Activated CD8-positive, alpha-beta memory T cell treated with anti-CD3 and anti-CD28 coated beads, Interleukin-2, amount 10 ng/mL, durations not matched to agents 7 days and 5 days (primary cell): ENCODE results near the gene TMEM123. TPM values are rescaled to one million over a fixed set of nuclear protein-coding genes. Genes with fewer than 3 reads are reported as not detected.

ENCODE experiments used
- ATAC-seq: fragments of 150-1000 bp; cut with Tn5 transposase; one replicate; pipeline ENCODE4 v1.10.0; 2021; ENCODE audit warnings: moderate library complexity
- CTCF ChIA-PET: fragments of 350-600 bp; sonication (Branson Sonifier 250); formaldehyde crosslinking; loops from one replicate; lab custom pipeline; 2021; ENCODE audit warnings: antibody characterized with exemption; lab: Charles Lee
- DNase-seq: peaks from one replicate; pipeline ENCODE4 v3.0.0-alpha.2; 2020
- H3K27ac Mint-ChIP-seq: one replicate; pipeline ENCODE4 v1.8.0; 2021; ENCODE audit warnings: mild to moderate bottlenecking, mixed read lengths
- H3K27me3 Mint-ChIP-seq: one replicate; pipeline ENCODE4 v1.8.0; 2021; ENCODE audit warnings: mixed read lengths
- H3K36me3 Mint-ChIP-seq: one replicate; pipeline ENCODE4 v1.8.0; 2021; ENCODE audit warnings: mild to moderate bottlenecking, mixed read lengths
- H3K4me1 Mint-ChIP-seq: one replicate; pipeline ENCODE4 v1.8.0; 2021; ENCODE audit warnings: mixed read lengths
- H3K4me3 Mint-ChIP-seq: one replicate; pipeline ENCODE4 v1.8.0; 2021; ENCODE audit warnings: mild to moderate bottlenecking, moderate library complexity, mixed read lengths
- H3K9me3 Mint-ChIP-seq: one replicate; pipeline ENCODE4 v1.8.0; 2022; ENCODE audit warnings: low read depth, mixed read lengths
- total RNA-seq, 2 experiments: library from RNA; stranded (reverse); gene quantifications; one replicate each; pipeline ENCODE4 v1.2.3, GENCODE V29; 2021

TMEM123 gene
- total RNA-seq, 2 experiments from 2014 or later: 194 to 242 TPM

- Mint-ChIP-seq H3K9me3 (no peaks in the 10 kb centered on the region), H3K27me3 (no peaks in the 10 kb centered on the region), H3K36me3 (peaks cover 47% of the 10 kb centered on the region), H3K4me3 (no peak overlapping the region), H3K27ac (no peak overlapping the region), H3K4me1 (peaks cover 61% of the 10 kb centered on the region)
- CTCF ChIA-PET: interaction anchor here (0.7 to 1.4 kb wide), 4 partner anchors 9 to 143 kb away, joined by 3 to 5 read pairs (median 3); no protein-coding TSS in a partner anchor
- ATAC-seq (no peak), DNase-seq (no peak)
These were observed 26.0 kb downstream of the TMEM123 start for GRCh38 chr11:102426570-102426969.

GRCh38 chr11:102426000-102426399, 26.6 kb downstream of the TMEM123 start:
- no peak overlapping the region for H3K4me3 Mint-ChIP-seq

GRCh38 chr11:102423936-102424335, 28.6 kb downstream of the TMEM123 start:
- CTCF ChIA-PET: no interaction called here

More at GRCh38 chr11:102426000-102426399, 26.6 kb downstream of the TMEM123 start:
- Mint-ChIP-seq H3K27me3 (no peaks in the 10 kb centered on the region), H3K36me3 (peaks cover 46% of the 10 kb centered on the region), H3K9me3 (no peaks in the 10 kb centered on the region), H3K27ac (no peak overlapping the region), H3K4me1 (peaks cover 61% of the 10 kb centered on the region)
- DNase-seq: no peak
- no peak for ATAC-seq
- CTCF ChIA-PET: interaction anchor here (1.1 to 1.4 kb wide), 3 partner anchors 9 to 35 kb away, joined by 3 to 5 read pairs (median 3); no protein-coding TSS in a partner anchor

GRCh38 chr11:102422817-102423712, 29.5 kb downstream of the TMEM123 start:
- H3K36me3 Mint-ChIP-seq: peaks cover 43% of the 10 kb centered on the region
- H3K27me3 Mint-ChIP-seq: no peaks in the 10 kb centered on the region
- CTCF ChIA-PET: interaction anchor here (1.0 kb wide), 1 partner anchor 21 kb away, joined by 4 read pairs; no protein-coding TSS in a partner anchor
- DNase-seq (no peak), ATAC-seq (peak; percentile 30)
- no peak overlapping the region for H3K27ac Mint-ChIP-seq
- no peaks in the 10 kb centered on the region for H3K9me3 Mint-ChIP-seq
- H3K4me1 Mint-ChIP-seq: peaks cover 54% of the 10 kb centered on the region
- H3K4me3 Mint-ChIP-seq: no peak overlapping the region

More at GRCh38 chr11:102423936-102424335, 28.6 kb downstream of the TMEM123 start:
- Mint-ChIP-seq H3K9me3 (no peaks in the 10 kb centered on the region), H3K27ac (no peak overlapping the region), H3K4me1 (peaks cover 51% of the 10 kb centered on the region), H3K4me3 (no peak overlapping the region), H3K36me3 (peaks cover 40% of the 10 kb centered on the region), H3K27me3 (no peaks in the 10 kb centered on the region)
- no peak for ATAC-seq
- DNase-seq: no peak

GRCh38 chr11:102421261-102421660, 31.3 kb downstream of the TMEM123 start:
- H3K27me3 Mint-ChIP-seq: no peaks in the 10 kb centered on the region
- peaks cover 51% of the 10 kb centered on the region for H3K36me3 Mint-ChIP-seq
- DNase-seq (no peak), ATAC-seq (no peak)
- CTCF ChIA-PET: interaction anchor here (1.1 kb wide), 1 partner anchor 54 kb away, joined by 3 read pairs; no protein-coding TSS in a partner anchor
- H3K4me1 Mint-ChIP-seq: peaks cover 66% of the 10 kb centered on the region
- no peak overlapping the region for H3K27ac Mint-ChIP-seq
- H3K9me3 Mint-ChIP-seq: no peaks in the 10 kb centered on the region
- H3K4me3 Mint-ChIP-seq: no peak overlapping the region

GRCh38 chr11:102420547-102420946, 32.0 kb downstream of the TMEM123 start:
- Mint-ChIP-seq H3K9me3 (no peaks in the 10 kb centered on the region), H3K4me1 (peaks cover 68% of the 10 kb centered on the region), H3K36me3 (peaks cover 50% of the 10 kb centered on the region), H3K27me3 (no peaks in the 10 kb centered on the region), H3K4me3 (no peak overlapping the region), H3K27ac (no peak overlapping the region)
- no peak for DNase-seq
- ATAC-seq: peak; percentile 37
- CTCF ChIA-PET: interaction anchor here (0.7 to 1.1 kb wide), 2 partner anchors 21 to 54 kb away, joined by 3 read pairs; no protein-coding TSS in a partner anchor

- Mint-ChIP-seq H3K27ac (no peak overlapping the region), H3K27me3 (no peaks in the 10 kb centered on the region), H3K9me3 (no peaks in the 10 kb centered on the region), H3K36me3 (peaks cover 55% of the 10 kb centered on the region), H3K4me3 (no peak overlapping the region), H3K4me1 (peaks cover 72% of the 10 kb centered on the region)
- no peak for ATAC-seq
- no peak for DNase-seq
- CTCF ChIA-PET: interaction anchor here (1.2 kb wide), 2 partner anchors 28 to 33 kb away, joined by 3 to 5 read pairs; no protein-coding TSS in a partner anchor
These were observed 33.4 kb downstream of the TMEM123 start for GRCh38 chr11:102419181-102419580.

- Mint-ChIP-seq H3K27ac (peak overlapping the region; percentile 7), H3K9me3 (no peaks in the 10 kb centered on the region), H3K36me3 (peaks cover 58% of the 10 kb centered on the region), H3K4me1 (peaks cover 60% of the 10 kb centered on the region), H3K4me3 (no peak overlapping the region), H3K27me3 (no peaks in the 10 kb centered on the region)
- DNase-seq (no peak), ATAC-seq (peak; percentile 68)
- CTCF ChIA-PET: interaction anchor here (1.2 to 2.2 kb wide), 2 partner anchors 9 to 26 kb away, joined by 3 to 7 read pairs; no protein-coding TSS in a partner anchor
These were observed 35.6 kb downstream of the TMEM123 start for GRCh38 chr11:102416976-102417375.

- ATAC-seq: peak; percentile 59
- no peaks in the 10 kb centered on the region for H3K27me3 Mint-ChIP-seq
- peaks cover 52% of the 10 kb centered on the region for H3K36me3 Mint-ChIP-seq
- H3K27ac Mint-ChIP-seq: peak overlapping the region; percentile 0
- no peak for DNase-seq
- H3K4me3 Mint-ChIP-seq: no peak overlapping the region
- no peaks in the 10 kb centered on the region for H3K9me3 Mint-ChIP-seq
- CTCF ChIA-PET: interaction anchor here (1.2 to 2.2 kb wide), 2 partner anchors 11 to 25 kb away, joined by 3 to 7 read pairs; no protein-coding TSS in a partner anchor
- H3K4me1 Mint-ChIP-seq: peaks cover 50% of the 10 kb centered on the region
These were observed 37.2 kb downstream of the TMEM123 start for GRCh38 chr11:102415304-102415916.

GRCh38 chr11:102414559-102414958, 38.0 kb downstream of the TMEM123 start:
- no peaks in the 10 kb centered on the region for H3K27me3 Mint-ChIP-seq
- CTCF ChIA-PET: interaction anchor here (1.2 to 2.2 kb wide), 2 partner anchors 12 to 24 kb away, joined by 3 to 7 read pairs; no protein-coding TSS in a partner anchor
- no peak overlapping the region for H3K4me3 Mint-ChIP-seq
- H3K36me3 Mint-ChIP-seq: peaks cover 55% of the 10 kb centered on the region
- peaks cover 49% of the 10 kb centered on the region for H3K4me1 Mint-ChIP-seq
- H3K27ac Mint-ChIP-seq: no peak overlapping the region
- ATAC-seq: no peak
- DNase-seq: no peak
- H3K9me3 Mint-ChIP-seq: no peaks in the 10 kb centered on the region

- H3K27ac Mint-ChIP-seq: no peak overlapping the region
These were observed 39.1 kb downstream of the TMEM123 start for GRCh38 chr11:102413497-102413896.

GRCh38 chr11:102411142-102411541, 41.4 kb downstream of the TMEM123 start:
- Mint-ChIP-seq H3K4me3 (no peak overlapping the region), H3K27me3 (no peaks in the 10 kb centered on the region), H3K36me3 (peaks cover 41% of the 10 kb centered on the region), H3K4me1 (peaks cover 35% of the 10 kb centered on the region), H3K9me3 (no peaks in the 10 kb centered on the region), H3K27ac (no peak overlapping the region)
- DNase-seq: no peak
- no peak for ATAC-seq
- CTCF ChIA-PET: no interaction called here

More at GRCh38 chr11:102413497-102413896, 39.1 kb downstream of the TMEM123 start:
- ATAC-seq (no peak), DNase-seq (no peak)
- Mint-ChIP-seq H3K4me1 (peaks cover 51% of the 10 kb centered on the region), H3K36me3 (peaks cover 50% of the 10 kb centered on the region), H3K27me3 (no peaks in the 10 kb centered on the region), H3K9me3 (no peaks in the 10 kb centered on the region), H3K4me3 (no peak overlapping the region)
- CTCF ChIA-PET: interaction anchor here (1.0 kb wide), 1 partner anchor 23 kb away, joined by 3 read pairs; no protein-coding TSS in a partner anchor

GRCh38 chr11:102410382-102410784, 42.2 kb downstream of the TMEM123 start:
- CTCF ChIA-PET: no interaction called here
- ATAC-seq (no peak), DNase-seq (no peak)
- H3K9me3 Mint-ChIP-seq: no peaks in the 10 kb centered on the region
- peaks cover 43% of the 10 kb centered on the region for H3K36me3 Mint-ChIP-seq
- H3K4me1 Mint-ChIP-seq: peaks cover 31% of the 10 kb centered on the region
- no peak overlapping the region for H3K4me3 Mint-ChIP-seq
- no peak overlapping the region for H3K27ac Mint-ChIP-seq
- no peaks in the 10 kb centered on the region for H3K27me3 Mint-ChIP-seq
